LNCaP clone FGC (cell line): ENCODE results near the gene GUCA2B.

ENCODE experiments used
- DNase-seq: peaks from one replicate; pipeline ENCODE4 v3.0.0-alpha.2; 2011; ENCODE audit warnings: low read depth
- H3K4me3 ChIP-seq: 2 replicates; pipeline ENCODE4 v1.5.1; 2011; ENCODE audit warnings: mild to moderate bottlenecking, low read depth, low read length, control low read depth
- TF ChIP-seq, protein P1 (sequence below): IDR thresholded peaks from 2 replicates; pipeline ENCODE4 v1.5.1; 2012; ENCODE audit warnings: mild to moderate bottlenecking; ENCODE audit not compliant: control insufficient read depth, insufficient read depth; ENCODE audit errors: extremely low read depth

The GUCA2B gene

DNA sequence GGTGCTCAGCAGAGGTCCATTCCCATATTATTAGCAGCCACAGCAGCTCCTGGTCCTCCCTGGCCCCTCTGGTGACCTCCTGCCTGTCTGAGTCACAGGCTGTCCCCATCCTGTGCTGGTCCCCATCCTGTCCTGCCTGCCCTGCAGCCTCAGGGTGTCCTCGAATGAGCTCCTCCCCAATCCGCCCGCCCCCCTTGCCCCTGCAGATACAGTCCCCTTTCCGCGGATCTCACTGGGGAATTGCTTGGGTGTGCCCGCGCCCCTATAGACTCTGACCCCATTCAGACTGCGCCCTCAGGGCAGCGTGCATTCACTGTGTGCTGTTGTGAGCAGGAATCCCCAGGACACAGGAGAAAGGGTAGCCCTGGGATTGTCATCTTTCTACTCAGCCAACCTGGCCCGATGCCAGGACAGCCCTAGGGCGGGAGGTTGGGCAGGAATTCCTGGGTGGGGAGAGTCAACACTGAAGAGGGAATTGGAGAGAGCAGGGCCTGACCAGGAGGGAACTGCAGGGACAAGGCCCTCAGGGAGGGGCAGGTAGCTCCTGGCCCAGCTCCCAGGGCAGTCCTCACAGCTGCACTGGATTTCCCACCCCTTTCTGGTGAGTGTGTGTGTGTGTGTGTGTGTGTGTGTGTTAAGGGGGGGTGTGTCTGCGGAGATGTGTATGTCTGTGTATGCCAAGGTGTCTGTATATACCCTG lies 12.5 kb downstream of the GUCA2B start:
- TF ChIP-seq, protein P1, sequence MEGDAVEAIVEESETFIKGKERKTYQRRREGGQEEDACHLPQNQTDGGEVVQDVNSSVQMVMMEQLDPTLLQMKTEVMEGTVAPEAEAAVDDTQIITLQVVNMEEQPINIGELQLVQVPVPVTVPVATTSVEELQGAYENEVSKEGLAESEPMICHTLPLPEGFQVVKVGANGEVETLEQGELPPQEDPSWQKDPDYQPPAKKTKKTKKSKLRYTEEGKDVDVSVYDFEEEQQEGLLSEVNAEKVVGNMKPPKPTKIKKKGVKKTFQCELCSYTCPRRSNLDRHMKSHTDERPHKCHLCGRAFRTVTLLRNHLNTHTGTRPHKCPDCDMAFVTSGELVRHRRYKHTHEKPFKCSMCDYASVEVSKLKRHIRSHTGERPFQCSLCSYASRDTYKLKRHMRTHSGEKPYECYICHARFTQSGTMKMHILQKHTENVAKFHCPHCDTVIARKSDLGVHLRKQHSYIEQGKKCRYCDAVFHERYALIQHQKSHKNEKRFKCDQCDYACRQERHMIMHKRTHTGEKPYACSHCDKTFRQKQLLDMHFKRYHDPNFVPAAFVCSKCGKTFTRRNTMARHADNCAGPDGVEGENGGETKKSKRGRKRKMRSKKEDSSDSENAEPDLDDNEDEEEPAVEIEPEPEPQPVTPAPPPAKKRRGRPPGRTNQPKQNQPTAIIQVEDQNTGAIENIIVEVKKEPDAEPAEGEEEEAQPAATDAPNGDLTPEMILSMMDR: no peak
- H3K4me3 ChIP-seq: no peak overlapping the region
- peak; percentile 62 for DNase-seq

DNA sequence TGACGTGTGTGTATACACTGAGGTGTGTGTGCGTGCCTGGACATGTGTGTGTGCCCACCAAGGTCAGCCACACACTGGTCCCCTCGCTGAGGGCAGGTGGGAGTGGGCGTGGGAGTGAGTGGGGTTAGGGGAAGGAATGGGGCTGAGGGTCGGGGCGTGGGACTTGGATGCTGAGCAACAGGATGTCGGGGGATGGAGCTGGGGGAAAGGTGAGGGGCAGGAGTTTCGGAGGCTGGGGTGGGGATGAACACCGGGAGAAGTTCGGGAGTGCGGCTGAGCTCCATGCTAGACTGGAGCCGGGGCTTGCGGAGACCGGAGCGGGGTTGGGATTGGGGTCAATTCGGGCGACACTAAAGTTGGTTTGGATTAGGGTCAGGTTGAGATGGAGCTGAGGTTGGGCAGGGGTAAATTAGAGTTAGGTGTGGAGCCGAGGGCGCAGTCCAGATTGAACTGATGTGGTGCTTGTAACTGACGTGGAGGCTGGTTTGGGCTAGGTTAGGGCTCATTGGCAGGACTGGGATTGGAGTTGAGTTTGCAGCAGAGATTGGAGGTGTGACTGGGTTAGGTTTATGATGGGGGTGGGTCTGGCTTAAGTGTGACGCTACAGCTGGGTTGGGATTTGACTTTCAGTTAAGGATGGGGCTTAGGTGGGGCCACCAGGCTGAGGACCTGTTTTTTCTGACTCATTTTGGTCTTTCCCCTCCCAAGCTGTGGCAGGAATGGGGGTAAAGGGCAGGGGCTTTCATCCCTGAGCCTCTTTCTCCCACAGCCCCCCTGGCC lies 14.6 kb downstream of the GUCA2B start:
- no peak for DNase-seq
- H3K4me3 ChIP-seq: no peak overlapping the region
- TF ChIP-seq, protein P1: no peak

DNA sequence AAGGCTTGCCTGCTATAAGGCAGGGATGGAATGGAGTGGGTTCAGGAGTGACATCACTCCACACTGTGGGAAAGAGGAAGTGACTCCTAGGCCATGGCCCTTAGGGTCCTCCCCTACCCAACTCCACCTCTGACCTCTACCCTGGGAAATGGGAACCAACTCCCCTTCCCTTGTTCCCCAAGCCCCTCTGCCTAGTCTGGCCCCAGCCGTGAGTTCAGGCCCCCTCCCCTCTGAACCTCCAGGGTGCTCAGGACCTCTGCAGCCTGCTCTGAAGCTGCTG lies 15.1 kb downstream of the GUCA2B start:
- no peak for DNase-seq
- TF ChIP-seq, protein P1: no peak

DNA sequence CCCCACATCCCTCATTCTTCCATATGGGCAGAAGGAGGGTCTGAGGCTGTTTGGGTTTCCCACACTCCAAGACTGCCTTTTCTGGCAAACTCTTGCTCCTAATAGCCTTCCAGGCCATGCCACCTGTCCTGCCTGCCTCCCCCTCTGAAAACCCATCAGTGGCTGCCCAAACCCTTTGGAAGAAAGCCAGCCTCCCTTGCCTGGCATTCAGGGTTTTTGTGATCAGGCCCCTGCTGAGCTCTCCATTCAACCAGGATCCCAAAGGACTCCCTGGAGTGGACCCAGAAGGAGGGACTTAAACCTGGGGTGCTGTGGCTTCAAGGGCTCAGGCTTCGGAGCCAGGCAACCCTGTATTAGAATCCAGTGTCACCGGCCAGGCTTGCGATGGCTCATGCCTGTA lies 15.6 kb downstream of the GUCA2B start:
- TF ChIP-seq, protein P1: no peak
- H3K4me3 ChIP-seq: no peak overlapping the region
- no peak for DNase-seq

More for the DNA sequence above, 15.1 kb downstream of the GUCA2B start:
- H3K4me3 ChIP-seq: no peak overlapping the region

DNA sequence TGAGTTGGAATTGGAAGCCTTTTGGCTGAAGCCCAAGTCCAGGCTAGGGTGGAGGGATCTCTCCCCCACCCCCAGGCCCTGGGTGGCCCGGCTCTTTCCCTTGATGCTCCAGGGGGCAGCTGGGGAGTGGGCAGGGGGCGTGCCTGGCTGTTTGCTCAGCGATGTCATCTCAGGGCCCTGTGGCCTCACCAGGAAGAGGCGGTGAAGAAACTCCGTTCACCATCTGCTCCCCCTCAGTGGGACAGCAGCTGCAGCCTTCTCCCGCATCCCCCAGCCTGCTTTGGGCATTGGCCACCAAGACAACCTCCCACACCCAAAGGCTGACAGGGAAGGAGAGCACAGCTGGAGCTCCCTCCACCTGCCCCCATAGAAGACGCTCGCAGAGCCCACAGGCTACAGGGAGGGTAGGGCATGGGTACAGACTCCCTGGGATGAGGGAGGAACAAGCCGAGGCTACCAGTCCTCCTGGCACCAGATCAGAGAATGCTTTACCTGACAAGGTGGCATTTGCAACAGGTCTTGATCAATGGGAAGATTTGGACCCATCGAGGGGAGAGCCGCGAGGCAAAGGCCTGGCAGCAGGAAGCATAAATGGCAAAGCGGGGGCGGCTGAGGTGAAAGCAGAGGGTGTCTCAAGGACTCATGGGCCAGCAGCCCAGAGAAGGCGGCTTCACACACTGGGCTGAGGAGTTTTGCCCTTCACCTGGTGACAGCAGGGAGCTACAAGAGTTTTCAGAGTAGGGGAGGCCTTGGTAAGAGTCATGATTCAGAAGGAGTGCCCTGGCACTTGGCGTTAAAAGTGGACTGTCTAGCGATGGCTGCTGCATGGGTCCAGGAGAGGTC lies 17.8 kb downstream of the GUCA2B start:
- TF ChIP-seq, protein P1: no peak
- DNase-seq: no peak
- no peak overlapping the region for H3K4me3 ChIP-seq

DNA sequence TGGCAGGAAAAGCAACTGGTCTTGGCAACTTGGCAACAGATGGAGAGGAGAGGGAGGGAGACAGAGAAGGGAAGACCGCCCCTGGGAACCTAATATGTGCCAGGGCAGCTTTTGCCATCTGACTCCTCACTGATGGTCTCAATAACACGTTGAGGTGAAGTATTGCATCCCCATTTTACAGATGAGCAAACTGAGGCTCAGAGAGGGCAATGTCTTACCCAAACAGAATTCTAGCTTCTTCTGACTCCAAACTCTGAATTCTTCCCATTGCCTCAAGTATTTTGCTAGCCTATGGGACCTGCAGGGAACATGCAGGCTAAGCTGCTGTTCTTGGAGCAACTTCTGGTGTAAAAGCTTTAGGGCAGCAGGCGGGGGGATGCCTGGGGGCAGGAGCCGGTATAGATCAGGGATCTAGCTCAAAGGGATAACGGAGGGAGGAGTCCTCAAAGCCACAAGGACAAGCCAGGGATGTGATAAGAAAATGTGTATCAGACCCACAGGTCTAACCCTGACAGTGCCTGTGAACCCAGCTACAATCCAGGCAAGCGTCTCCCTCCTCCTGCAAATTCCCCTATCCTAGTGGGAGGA lies 18.6 kb downstream of the GUCA2B start:
- H3K4me3 ChIP-seq: no peak overlapping the region
- DNase-seq: no peak
- TF ChIP-seq, protein P1: no peak
